GM10847 (cell line): ENCODE measurements around the gene PTPN14.

Experiments used
- POLR2A ChIP-seq: IDR thresholded peaks from 2 replicates; pipeline ENCODE4 v1.6.1; 2011; ENCODE audit not compliant: insufficient read length; ENCODE audit errors: extremely low read depth

The PTPN14 gene

GRCh38 chr1:214422137-214422671 lies 129.2 kb downstream of the PTPN14 start:
- TF ChIP-seq POLR2A: no peak

- no peak for TF ChIP-seq POLR2A
Measured at GRCh38 chr1:214420833-214421232, 130.6 kb downstream of the PTPN14 start.

- TF ChIP-seq POLR2A: no peak
Measured at GRCh38 chr1:214420341-214420740, 131.1 kb downstream of the PTPN14 start.

GRCh38 chr1:214419650-214420049 lies 131.8 kb downstream of the PTPN14 start:
- TF ChIP-seq POLR2A: no peak

- no peak for TF ChIP-seq POLR2A
Measured at GRCh38 chr1:214418391-214418790, 133.0 kb downstream of the PTPN14 start.

GRCh38 chr1:214417545-214418210 lies 133.7 kb downstream of the PTPN14 start:
- TF ChIP-seq POLR2A: no peak

GRCh38 chr1:214416858-214417257 lies 134.5 kb downstream of the PTPN14 start:
- TF ChIP-seq POLR2A: no peak

- TF ChIP-seq POLR2A: no peak
Measured at GRCh38 chr1:214416417-214416816, 135.0 kb downstream of the PTPN14 start.

GRCh38 chr1:214415131-214415530 lies 136.3 kb downstream of the PTPN14 start:
- no peak for TF ChIP-seq POLR2A

- TF ChIP-seq POLR2A: no peak
Measured at GRCh38 chr1:214414691-214415090, 136.7 kb downstream of the PTPN14 start.

GRCh38 chr1:214413315-214413714 lies 138.1 kb downstream of the PTPN14 start:
- no peak for TF ChIP-seq POLR2A

- no peak for TF ChIP-seq POLR2A
Measured at GRCh38 chr1:214404571-214405213, 146.7 kb downstream of the PTPN14 start.

- TF ChIP-seq POLR2A: no peak
Measured at GRCh38 chr1:214404154-214404553, 147.2 kb downstream of the PTPN14 start.

GRCh38 chr1:214403431-214403830 lies 148.0 kb downstream of the PTPN14 start:
- TF ChIP-seq POLR2A: no peak

- no peak for TF ChIP-seq POLR2A
Measured at GRCh38 chr1:214402613-214403083, 148.8 kb downstream of the PTPN14 start.

GRCh38 chr1:214401666-214402065 lies 149.7 kb downstream of the PTPN14 start:
- no peak for TF ChIP-seq POLR2A
